ENCODE results near the gene BCL10.

DNA sequence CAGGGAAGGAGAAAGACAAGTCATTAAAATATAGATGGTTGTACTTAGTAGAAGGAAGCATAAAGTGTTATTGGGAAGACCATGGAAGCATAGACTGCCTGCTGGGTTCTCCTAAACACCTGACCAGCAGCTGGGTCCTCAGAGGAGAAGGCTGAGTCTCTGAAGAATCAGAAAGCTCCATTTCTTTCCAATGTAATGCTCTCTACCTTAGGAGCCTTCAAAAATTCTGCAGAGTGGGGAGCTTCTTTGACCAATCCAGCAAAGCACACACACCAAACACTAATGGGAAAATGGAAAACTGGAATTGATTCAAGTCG is 21.1 kb upstream of the BCL10 start:
- no peak for TF ChIP-seq NFE2L2 (IDR thresholded peaks at IDR 0.05; ENCODE audit: low read depth, low read length)
- TF ChIP-seq, protein P1, sequence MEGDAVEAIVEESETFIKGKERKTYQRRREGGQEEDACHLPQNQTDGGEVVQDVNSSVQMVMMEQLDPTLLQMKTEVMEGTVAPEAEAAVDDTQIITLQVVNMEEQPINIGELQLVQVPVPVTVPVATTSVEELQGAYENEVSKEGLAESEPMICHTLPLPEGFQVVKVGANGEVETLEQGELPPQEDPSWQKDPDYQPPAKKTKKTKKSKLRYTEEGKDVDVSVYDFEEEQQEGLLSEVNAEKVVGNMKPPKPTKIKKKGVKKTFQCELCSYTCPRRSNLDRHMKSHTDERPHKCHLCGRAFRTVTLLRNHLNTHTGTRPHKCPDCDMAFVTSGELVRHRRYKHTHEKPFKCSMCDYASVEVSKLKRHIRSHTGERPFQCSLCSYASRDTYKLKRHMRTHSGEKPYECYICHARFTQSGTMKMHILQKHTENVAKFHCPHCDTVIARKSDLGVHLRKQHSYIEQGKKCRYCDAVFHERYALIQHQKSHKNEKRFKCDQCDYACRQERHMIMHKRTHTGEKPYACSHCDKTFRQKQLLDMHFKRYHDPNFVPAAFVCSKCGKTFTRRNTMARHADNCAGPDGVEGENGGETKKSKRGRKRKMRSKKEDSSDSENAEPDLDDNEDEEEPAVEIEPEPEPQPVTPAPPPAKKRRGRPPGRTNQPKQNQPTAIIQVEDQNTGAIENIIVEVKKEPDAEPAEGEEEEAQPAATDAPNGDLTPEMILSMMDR (conservative IDR thresholded peaks at IDR 0.05; ENCODE audit: low read depth, low read length), result no peak
- TF ChIP-seq MAZ (IDR thresholded peaks at IDR 0.05; ENCODE audit: borderline replicate concordance, low read depth, low read length), result no peak
- no peak for TF ChIP-seq RAD21 (IDR thresholded peaks at IDR 0.05; ENCODE audit: low read length)

Measured in IMR-90 (cell line).